A673 (cell line): ENCODE measurements around the gene SRSF5.

Experiments
- EZH2 ChIP-seq: fragments of 200-600 bp; sonication (generic); IDR thresholded peaks from 2 replicates; pipeline ENCODE4 v1.6.1; 2017; ENCODE audit warnings: borderline replicate concordance, low read depth, mild to moderate bottlenecking, mixed read lengths, antibody characterized with exemption, low read length; ENCODE audit not compliant: poor library complexity, severe bottlenecking
- TF ChIP-seq, protein P1 (sequence below): fragments of 300-800, 200-600 bp; sonication (generic); conservative IDR thresholded peaks from 2 replicates; pipeline ENCODE4 v1.5.1; 2017; ENCODE audit warnings: low read depth, mild to moderate bottlenecking, antibody characterized with exemption, low read length, moderate library complexity, mixed read lengths

- TF ChIP-seq, protein P1, sequence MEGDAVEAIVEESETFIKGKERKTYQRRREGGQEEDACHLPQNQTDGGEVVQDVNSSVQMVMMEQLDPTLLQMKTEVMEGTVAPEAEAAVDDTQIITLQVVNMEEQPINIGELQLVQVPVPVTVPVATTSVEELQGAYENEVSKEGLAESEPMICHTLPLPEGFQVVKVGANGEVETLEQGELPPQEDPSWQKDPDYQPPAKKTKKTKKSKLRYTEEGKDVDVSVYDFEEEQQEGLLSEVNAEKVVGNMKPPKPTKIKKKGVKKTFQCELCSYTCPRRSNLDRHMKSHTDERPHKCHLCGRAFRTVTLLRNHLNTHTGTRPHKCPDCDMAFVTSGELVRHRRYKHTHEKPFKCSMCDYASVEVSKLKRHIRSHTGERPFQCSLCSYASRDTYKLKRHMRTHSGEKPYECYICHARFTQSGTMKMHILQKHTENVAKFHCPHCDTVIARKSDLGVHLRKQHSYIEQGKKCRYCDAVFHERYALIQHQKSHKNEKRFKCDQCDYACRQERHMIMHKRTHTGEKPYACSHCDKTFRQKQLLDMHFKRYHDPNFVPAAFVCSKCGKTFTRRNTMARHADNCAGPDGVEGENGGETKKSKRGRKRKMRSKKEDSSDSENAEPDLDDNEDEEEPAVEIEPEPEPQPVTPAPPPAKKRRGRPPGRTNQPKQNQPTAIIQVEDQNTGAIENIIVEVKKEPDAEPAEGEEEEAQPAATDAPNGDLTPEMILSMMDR = no peak
- no peak for TF ChIP-seq EZH2
Measured at GRCh38 chr14:69811227-69811867, 44.4 kb downstream of the SRSF5 start.
